ENCODE data around the gene RNF224.
A peak's percentile ranks its signal among the peaks of the same experiment; 100 is the strongest.

RNF224 gene

GRCh38 chr9:137206602-137207001 lies 20.7 kb upstream of the RNF224 start:
- H3K36me3 ChIP-seq (ENCODE audit: control insufficient read depth, insufficient read depth, low read length), result no peaks in the 10 kb centered on the region
- no peak overlapping the region for H3K27ac ChIP-seq (ENCODE audit: low read depth, low read length)
- peak overlapping the region; percentile 89 for H3K4me3 ChIP-seq (ENCODE audit: low read length)
- no peak overlapping the region for H3K9ac ChIP-seq (ENCODE audit: low read length)
- H3K4me1 ChIP-seq (ENCODE audit: control insufficient read depth, insufficient read depth, low read length), result peaks cover 24% of the 10 kb centered on the region
- no peaks in the 10 kb centered on the region for H3K27me3 ChIP-seq (ENCODE audit: control insufficient read depth, insufficient read depth, low read length)

DNA sequence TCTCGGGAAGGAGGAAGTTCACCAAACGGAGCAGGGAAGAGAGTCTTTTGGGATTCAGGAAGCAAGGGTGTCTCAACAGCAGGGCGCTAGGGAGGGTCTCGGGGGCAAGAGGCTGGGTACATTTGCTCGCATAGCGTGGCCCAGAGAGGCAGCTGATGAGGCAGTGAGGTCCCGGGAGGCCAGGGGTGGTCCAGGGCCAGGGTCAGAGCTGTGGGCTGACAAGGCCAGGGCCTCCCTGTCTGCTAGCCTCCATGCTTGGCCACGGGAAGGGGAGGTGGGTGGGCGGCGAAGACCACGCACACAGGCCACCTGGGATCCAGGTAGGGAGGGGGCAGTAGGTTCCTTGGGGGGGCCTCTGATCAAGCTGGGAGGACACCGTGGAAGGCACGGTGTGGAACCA lies 15.8 kb upstream of the RNF224 start:
- no peak overlapping the region for H3K4me3 ChIP-seq (ENCODE audit: low read length)
- H3K9ac ChIP-seq (ENCODE audit: low read length), result no peak overlapping the region
- peaks cover 4% of the 10 kb centered on the region for H3K4me1 ChIP-seq (ENCODE audit: control insufficient read depth, insufficient read depth, low read length)
- no peaks in the 10 kb centered on the region for H3K27me3 ChIP-seq (ENCODE audit: control insufficient read depth, insufficient read depth, low read length)
- peaks cover 2% of the 10 kb centered on the region for H3K36me3 ChIP-seq (ENCODE audit: control insufficient read depth, insufficient read depth, low read length)
- H3K27ac ChIP-seq (ENCODE audit: low read depth, low read length), result no peak overlapping the region

DNA sequence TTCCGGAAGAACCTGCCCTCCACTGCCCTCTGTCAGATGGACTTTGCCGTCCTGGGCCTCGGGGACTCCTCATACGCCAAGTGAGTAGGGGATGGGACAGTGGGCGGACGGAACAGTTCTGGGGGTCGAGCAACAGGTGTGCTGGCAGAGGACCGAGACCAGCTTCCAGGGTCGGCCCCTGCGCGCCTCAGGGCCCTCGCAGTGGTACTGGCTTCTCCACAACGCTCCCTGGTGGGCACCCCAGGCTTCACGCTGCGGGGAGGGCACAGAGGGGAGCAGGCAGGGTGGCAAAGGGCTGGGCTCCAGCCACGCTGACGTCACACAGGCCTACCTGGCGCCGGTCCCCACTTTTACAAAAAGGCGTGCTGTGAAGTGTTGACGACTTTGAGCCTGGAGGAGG lies 14.8 kb upstream of the RNF224 start:
- no peaks in the 10 kb centered on the region for H3K27me3 ChIP-seq (ENCODE audit: control insufficient read depth, insufficient read depth, low read length)
- no peak overlapping the region for H3K9ac ChIP-seq (ENCODE audit: low read length)
- H3K36me3 ChIP-seq (ENCODE audit: control insufficient read depth, insufficient read depth, low read length), result peaks cover 2% of the 10 kb centered on the region
- H3K4me1 ChIP-seq (ENCODE audit: control insufficient read depth, insufficient read depth, low read length), result no peaks in the 10 kb centered on the region
- no peak overlapping the region for H3K4me3 ChIP-seq (ENCODE audit: low read length)
- H3K27ac ChIP-seq (ENCODE audit: low read depth, low read length), result no peak overlapping the region

GRCh38 chr9:137213160-137214060 lies 13.9 kb upstream of the RNF224 start:
- no peak overlapping the region for H3K27ac ChIP-seq (ENCODE audit: low read depth, low read length)
- H3K4me3 ChIP-seq (ENCODE audit: low read length), result no peak overlapping the region
- H3K36me3 ChIP-seq (ENCODE audit: control insufficient read depth, insufficient read depth, low read length), result peaks cover 2% of the 10 kb centered on the region
- H3K9ac ChIP-seq (ENCODE audit: low read length), result no peak overlapping the region
- H3K27me3 ChIP-seq (ENCODE audit: control insufficient read depth, insufficient read depth, low read length), result no peaks in the 10 kb centered on the region
- H3K4me1 ChIP-seq (ENCODE audit: control insufficient read depth, insufficient read depth, low read length), result no peaks in the 10 kb centered on the region

GRCh38 chr9:137214620-137215019 lies 12.7 kb upstream of the RNF224 start:
- H3K27ac ChIP-seq (ENCODE audit: low read depth, low read length), result no peak overlapping the region
- H3K36me3 ChIP-seq (ENCODE audit: control insufficient read depth, insufficient read depth, low read length), result peaks cover 2% of the 10 kb centered on the region
- no peak overlapping the region for H3K9ac ChIP-seq (ENCODE audit: low read length)
- H3K27me3 ChIP-seq (ENCODE audit: control insufficient read depth, insufficient read depth, low read length), result no peaks in the 10 kb centered on the region
- H3K4me3 ChIP-seq (ENCODE audit: low read length), result no peak overlapping the region
- H3K4me1 ChIP-seq (ENCODE audit: control insufficient read depth, insufficient read depth, low read length), result no peaks in the 10 kb centered on the region

DNA sequence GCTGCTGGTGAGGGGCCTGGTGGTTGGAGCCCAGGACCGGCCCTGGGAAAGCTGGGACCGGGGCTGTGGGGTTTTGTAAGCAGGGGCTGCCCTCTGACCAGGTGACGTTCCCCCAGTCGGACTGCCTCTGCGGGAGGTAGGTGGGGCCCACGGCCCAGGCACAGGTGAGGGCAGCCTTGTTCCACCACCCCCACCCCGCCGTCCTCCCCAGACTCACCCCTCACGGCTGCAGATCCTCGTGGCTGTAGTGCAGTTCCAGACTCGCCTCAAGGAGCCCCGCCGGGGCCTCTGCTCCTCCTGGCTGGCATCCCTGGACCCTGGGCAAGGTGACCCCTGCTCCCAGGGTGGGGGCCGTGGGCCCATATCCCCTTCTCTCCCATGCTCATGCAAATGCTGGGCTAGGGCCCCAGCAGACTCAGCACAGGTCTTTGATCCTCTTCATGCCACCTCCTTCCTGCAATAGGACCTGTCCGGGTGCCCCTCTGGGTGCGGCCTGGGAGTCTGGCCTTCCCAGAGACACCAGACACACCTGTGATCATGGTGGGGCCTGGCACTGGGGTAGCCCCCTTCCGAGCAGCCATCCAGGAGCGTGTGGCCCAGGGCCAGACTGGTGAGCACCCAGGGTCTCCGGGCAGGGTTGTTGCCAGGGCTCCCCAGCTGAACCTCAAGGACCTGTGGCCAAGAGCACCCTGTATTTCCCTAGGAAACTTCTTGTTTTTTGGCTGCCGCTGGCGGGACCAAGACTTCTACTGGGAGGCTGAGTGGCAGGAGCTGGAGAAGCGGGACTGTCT lies 11.9 kb upstream of the RNF224 start:
- no peak overlapping the region for H3K27ac ChIP-seq (ENCODE audit: low read depth, low read length)

GRCh38 chr9:137216188-137216965 lies 10.9 kb upstream of the RNF224 start:
- Histone ChIP-seq H3K27ac (ENCODE audit: low read depth, low read length) (no peak overlapping the region), H3K4me3 (ENCODE audit: low read length) (no peak overlapping the region), H3K9ac (ENCODE audit: low read length) (no peak overlapping the region)

More for the DNA sequence above, 11.9 kb upstream of the RNF224 start:
- H3K4me3 ChIP-seq (ENCODE audit: low read length), result no peak overlapping the region
- no peaks in the 10 kb centered on the region for H3K27me3 ChIP-seq (ENCODE audit: control insufficient read depth, insufficient read depth, low read length)
- no peak overlapping the region for H3K9ac ChIP-seq (ENCODE audit: low read length)
- H3K4me1 ChIP-seq (ENCODE audit: control insufficient read depth, insufficient read depth, low read length), result no peaks in the 10 kb centered on the region
- H3K36me3 ChIP-seq (ENCODE audit: control insufficient read depth, insufficient read depth, low read length), result peaks cover 2% of the 10 kb centered on the region

DNA sequence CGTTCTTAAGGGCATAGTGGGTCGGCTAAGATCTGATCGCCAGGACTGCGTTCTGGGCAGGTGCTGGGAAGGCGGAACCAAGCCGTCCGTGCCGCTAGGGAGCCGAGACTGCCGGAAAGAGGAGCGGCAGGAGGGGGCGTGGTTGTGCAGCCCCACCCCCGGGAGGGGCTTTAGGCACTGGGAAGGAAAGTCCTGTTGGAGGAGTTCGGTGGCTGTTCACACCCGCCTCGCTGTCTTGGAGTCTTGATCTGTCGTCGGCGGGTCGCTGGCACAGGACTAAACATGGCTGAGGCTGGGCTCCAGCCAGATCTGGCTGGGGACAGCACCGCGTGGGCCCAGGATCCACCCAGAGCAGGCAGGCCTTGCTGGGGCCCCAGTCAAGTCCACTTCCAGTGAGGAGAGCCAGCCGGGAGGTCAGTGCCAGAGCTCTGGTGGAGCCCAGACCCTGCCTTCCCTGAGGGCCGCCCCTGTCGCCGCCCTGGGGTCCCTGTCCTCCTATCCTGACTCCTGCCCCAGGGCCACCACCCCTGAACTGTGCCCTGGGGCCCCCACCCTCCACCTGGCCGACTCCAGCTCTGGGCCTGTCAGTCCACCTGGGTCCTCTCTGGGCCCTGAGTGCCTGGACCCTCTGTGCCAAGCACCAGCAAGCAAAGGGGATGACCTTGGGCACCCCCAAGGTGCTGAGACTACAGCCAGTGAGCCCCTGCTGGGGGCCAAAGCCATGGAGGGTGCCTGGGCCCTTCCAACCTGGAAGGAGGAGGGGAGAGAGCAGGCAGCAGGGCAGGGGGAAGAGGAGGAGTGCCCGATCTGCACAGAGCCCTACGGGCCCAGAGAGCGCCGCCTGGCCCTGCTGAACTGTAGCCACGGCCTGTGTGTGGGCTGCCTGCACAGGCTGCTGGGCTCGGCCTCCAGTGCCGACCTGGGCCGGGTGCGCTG lies 9.8 kb upstream of the RNF224 start:
- Histone ChIP-seq H3K4me1 (ENCODE audit: control insufficient read depth, insufficient read depth, low read length) (no peaks in the 10 kb centered on the region), H3K9ac (ENCODE audit: low read length) (peak overlapping the region; percentile 30), H3K27me3 (ENCODE audit: control insufficient read depth, insufficient read depth, low read length) (no peaks in the 10 kb centered on the region), H3K27ac (ENCODE audit: low read depth, low read length) (no peak overlapping the region), H3K4me3 (ENCODE audit: low read length) (peak overlapping the region; percentile 48), H3K36me3 (ENCODE audit: control insufficient read depth, insufficient read depth, low read length) (peaks cover 2% of the 10 kb centered on the region)

More at GRCh38 chr9:137216188-137216965, 10.9 kb upstream of the RNF224 start:
- H3K36me3 ChIP-seq (ENCODE audit: control insufficient read depth, insufficient read depth, low read length), result peaks cover 2% of the 10 kb centered on the region
- H3K4me1 ChIP-seq (ENCODE audit: control insufficient read depth, insufficient read depth, low read length), result no peaks in the 10 kb centered on the region
- H3K27me3 ChIP-seq (ENCODE audit: control insufficient read depth, insufficient read depth, low read length), result no peaks in the 10 kb centered on the region

DNA sequence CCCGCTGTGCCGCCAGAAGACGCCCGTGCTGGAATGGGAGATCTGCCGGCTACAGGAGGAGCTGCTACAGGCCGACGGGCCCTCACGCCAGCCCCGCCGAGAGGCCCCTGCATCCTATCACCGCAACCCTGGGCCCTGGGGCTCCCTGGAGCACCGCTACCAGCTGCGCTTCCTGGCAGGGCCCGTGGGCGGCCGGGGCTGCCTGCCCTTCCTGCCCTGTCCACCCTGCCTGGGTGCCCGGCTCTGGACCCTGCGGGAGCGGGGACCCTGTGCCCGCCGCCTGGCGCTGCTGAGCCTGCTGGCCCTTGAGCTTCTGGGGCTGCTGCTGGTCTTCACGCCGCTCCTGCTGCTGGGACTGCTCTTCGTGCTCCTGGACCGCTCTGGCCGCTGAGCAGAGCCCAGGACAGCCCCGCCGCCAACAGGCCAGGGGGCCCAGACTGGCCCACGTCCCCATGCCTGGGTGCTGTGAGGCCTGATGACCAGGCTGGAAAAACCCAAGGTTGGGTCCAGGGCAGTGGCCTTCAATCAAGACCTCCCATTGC lies 9.0 kb upstream of the RNF224 start:
- Histone ChIP-seq H3K27me3 (ENCODE audit: control insufficient read depth, insufficient read depth, low read length) (no peaks in the 10 kb centered on the region), H3K36me3 (ENCODE audit: control insufficient read depth, insufficient read depth, low read length) (peaks cover 2% of the 10 kb centered on the region), H3K4me1 (ENCODE audit: control insufficient read depth, insufficient read depth, low read length) (peaks cover 6% of the 10 kb centered on the region), H3K4me3 (ENCODE audit: low read length) (peak overlapping the region; percentile 48), H3K27ac (ENCODE audit: low read depth, low read length) (no peak overlapping the region), H3K9ac (ENCODE audit: low read length) (no peak overlapping the region)

DNA sequence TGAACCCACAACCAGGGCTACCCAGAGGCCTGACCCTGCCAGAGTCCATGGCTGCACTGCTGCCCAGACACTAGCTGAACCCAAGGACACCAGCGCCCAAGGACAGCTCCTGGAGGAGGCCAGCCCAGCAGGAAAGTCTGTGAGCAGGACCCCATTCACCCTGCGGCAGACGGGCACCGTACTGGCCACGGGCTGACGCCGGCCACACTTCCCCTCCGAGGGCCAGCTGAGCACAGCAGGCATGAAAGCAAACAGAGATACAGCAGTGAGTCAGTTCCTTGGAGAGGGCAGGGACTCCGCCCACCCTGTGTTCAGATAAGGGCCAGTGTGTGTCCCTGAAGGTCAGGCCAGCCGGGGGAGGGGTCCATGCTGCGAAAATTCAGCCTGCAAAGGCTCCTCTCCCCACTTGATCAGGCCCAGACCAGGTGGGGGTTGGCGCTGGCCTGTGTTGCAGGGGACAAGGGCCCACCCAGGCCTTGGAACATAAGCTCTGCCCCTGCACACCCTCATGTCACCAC lies 8.5 kb upstream of the RNF224 start:
- Histone ChIP-seq H3K9ac (ENCODE audit: low read length) (no peak overlapping the region), H3K4me1 (ENCODE audit: control insufficient read depth, insufficient read depth, low read length) (peaks cover 6% of the 10 kb centered on the region), H3K27me3 (ENCODE audit: control insufficient read depth, insufficient read depth, low read length) (no peaks in the 10 kb centered on the region), H3K36me3 (ENCODE audit: control insufficient read depth, insufficient read depth, low read length) (peaks cover 2% of the 10 kb centered on the region), H3K27ac (ENCODE audit: low read depth, low read length) (no peak overlapping the region), H3K4me3 (ENCODE audit: low read length) (no peak overlapping the region)

DNA sequence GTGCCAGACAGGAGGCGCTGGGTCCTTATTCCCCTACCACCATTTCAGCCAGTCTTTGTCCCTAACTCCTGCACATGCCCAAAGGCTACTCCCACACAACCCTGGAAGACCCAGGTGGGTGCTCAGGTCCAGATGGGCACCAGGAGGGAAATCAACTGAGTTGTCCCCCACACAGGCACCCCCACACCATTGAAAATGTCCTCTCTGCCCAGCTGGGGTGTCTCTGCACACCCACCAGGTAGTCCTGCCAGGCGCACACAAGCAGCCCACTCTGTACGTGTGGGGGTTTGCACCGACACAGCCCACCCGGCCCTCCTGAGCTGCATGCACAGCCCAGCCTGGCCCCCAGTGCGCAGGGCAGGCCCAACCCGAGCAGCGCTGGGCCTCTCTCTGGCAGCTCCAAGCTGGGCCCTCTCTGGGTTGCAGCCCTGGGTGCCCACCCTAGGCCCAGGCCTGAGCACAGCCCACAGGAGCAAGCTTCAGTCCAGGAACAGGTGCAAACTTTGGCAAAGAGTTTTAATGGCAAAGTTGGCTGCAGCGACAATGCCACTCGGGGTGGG lies 7.5 kb upstream of the RNF224 start:
- no peak overlapping the region for H3K4me3 ChIP-seq (ENCODE audit: low read length)
- H3K4me1 ChIP-seq (ENCODE audit: control insufficient read depth, insufficient read depth, low read length), result peaks cover 8% of the 10 kb centered on the region
- H3K36me3 ChIP-seq (ENCODE audit: control insufficient read depth, insufficient read depth, low read length), result peaks cover 2% of the 10 kb centered on the region
- H3K27ac ChIP-seq (ENCODE audit: low read depth, low read length), result no peak overlapping the region
- H3K9ac ChIP-seq (ENCODE audit: low read length), result no peak overlapping the region
- H3K27me3 ChIP-seq (ENCODE audit: control insufficient read depth, insufficient read depth, low read length), result no peaks in the 10 kb centered on the region

Data from rectal smooth muscle tissue (tissue), 1 donor.